Measurements from ENCODE around the gene SLFN12L. TPM values are rescaled to one million over a fixed set of nuclear protein-coding genes. Genes with fewer than 3 reads are reported as not detected.

SLFN12L gene
- polyA plus RNA-seq, 1 of the 3 experiments (the other 2 are of a cell fraction) = not detected

GRCh38 chr17:35491417-35491816, 46.1 kb downstream of the SLFN12L start:
- Histone ChIP-seq H3K27ac (ENCODE audit: low read depth in 2 of 2, low read length in 1 of 2) (no peak overlapping the region), H3K36me3 (replicated peaks in 1 of 2; ENCODE audit: control insufficient read depth in 1 of 2, insufficient read depth in 2 of 2, low read length in 1 of 2) (no peaks in the 10 kb centered on the region), H2AFZ (ENCODE audit: low read depth) (no peak overlapping the region), H3K27me3 (ENCODE audit: insufficient read depth) (peaks cover 90% of the 10 kb centered on the region), H3K79me2 (ENCODE audit: insufficient read depth) (no peaks in the 10 kb centered on the region), H3K9me3 (no peaks in the 10 kb centered on the region), H3K4me1 (ENCODE audit: control insufficient read depth in 1 of 2, insufficient read depth in 2 of 2, low read depth in 1 of 2, low read length in 1 of 2) (no peaks in the 10 kb centered on the region), H3K9ac (no peak overlapping the region), H4K20me1 (ENCODE audit: insufficient read depth) (no peaks in the 10 kb centered on the region), H3K4me3 (ENCODE audit: low read depth in 2 of 2, low read length in 1 of 2) (no peak overlapping the region), H3K9me2 (no peaks in the 10 kb centered on the region), H3K4me2 (no peak overlapping the region), H3F3A (replicated peaks; ENCODE audit: insufficient read depth) (no peaks in the 10 kb centered on the region)
- ChIA-PET CTCF (no interaction called here), POLR2A (no interaction called here)
- no peak for TF ChIP-seq TCF12 (IDR thresholded peaks at IDR 0.05)
- TF ChIP-seq PBX3 (IDR thresholded peaks at IDR 0.05) = no peak
- TF ChIP-seq EP300 (IDR thresholded peaks at IDR 0.05; ENCODE audit: borderline replicate concordance in 1 of 2, low read depth in 1 of 2, low read length in 1 of 2) = no peak
- TF ChIP-seq RCOR1 (IDR thresholded peaks at IDR 0.05; ENCODE audit: low read length) = no peak
- no peak for TF ChIP-seq GABPA (IDR thresholded peaks at IDR 0.05; ENCODE audit: low read depth)
- DNase-seq = no peak
- WGBS (ENCODE audit: low lambda C conversion rate) = 3% methylated on average over 3 of the region's 3 CpGs

- Histone ChIP-seq H3K36me3 (replicated peaks in 1 of 2; ENCODE audit: control insufficient read depth in 1 of 2, insufficient read depth in 2 of 2, low read length in 1 of 2) (no peaks in the 10 kb centered on the region), H4K20me1 (ENCODE audit: insufficient read depth) (no peaks in the 10 kb centered on the region), H3K79me2 (ENCODE audit: insufficient read depth) (no peaks in the 10 kb centered on the region), H3K9me2 (no peaks in the 10 kb centered on the region), H3K9ac (no peak overlapping the region), H3K27me3 (ENCODE audit: insufficient read depth) (peaks cover 76% of the 10 kb centered on the region), H3K4me1 (ENCODE audit: control insufficient read depth in 1 of 2, insufficient read depth in 2 of 2, low read depth in 1 of 2, low read length in 1 of 2) (no peaks in the 10 kb centered on the region), H3K4me2 (no peak overlapping the region), H2AFZ (ENCODE audit: low read depth) (no peak overlapping the region), H3K27ac (ENCODE audit: low read depth in 2 of 2, low read length in 1 of 2) (no peak overlapping the region), H3K4me3 (ENCODE audit: low read depth in 2 of 2, low read length in 1 of 2) (no peak overlapping the region), H3K9me3 (no peaks in the 10 kb centered on the region), H3F3A (replicated peaks; ENCODE audit: insufficient read depth) (no peaks in the 10 kb centered on the region)
- CTCF ChIA-PET = interaction anchor here (0.7 kb wide), 1 partner anchor 751 kb away, joined by 3 read pairs; no protein-coding TSS in a partner anchor
- POLR2A ChIA-PET = no interaction called here
- TF ChIP-seq ELF1 (IDR thresholded peaks at IDR 0.05) = no peak
- no peak for TF ChIP-seq NRF1 (IDR thresholded peaks at IDR 0.05; ENCODE audit: low read depth, low read length)
- no peak for TF ChIP-seq CTCF (IDR thresholded peaks at IDR 0.05)
- TF ChIP-seq RCOR1 (IDR thresholded peaks at IDR 0.05; ENCODE audit: low read length) = no peak
- no peak for TF ChIP-seq NFIC (IDR thresholded peaks at IDR 0.05; ENCODE audit: borderline replicate concordance)
- TF ChIP-seq EP300 (IDR thresholded peaks at IDR 0.05; ENCODE audit: borderline replicate concordance in 1 of 2, low read depth in 1 of 2, low read length in 1 of 2) = no peak
- TF ChIP-seq FOSL2 (IDR thresholded peaks at IDR 0.05; ENCODE audit: borderline replicate concordance, low read depth) = no peak
- TF ChIP-seq IRF3 (IDR thresholded peaks at IDR 0.05; ENCODE audit: low read depth, low read length) = no peak
- TF ChIP-seq CHD2 (IDR thresholded peaks at IDR 0.05; ENCODE audit: low read length, partially characterized antibody) = no peak
- no peak for TF ChIP-seq JUND (IDR thresholded peaks at IDR 0.05)
- TF ChIP-seq REST (IDR thresholded peaks at IDR 0.05; ENCODE audit: low read depth, low read length) = no peak
- TF ChIP-seq TCF12 (IDR thresholded peaks at IDR 0.05) = no peak
- TF ChIP-seq ZBTB33 (IDR thresholded peaks at IDR 0.05; ENCODE audit: borderline replicate concordance, low read depth) = no peak
- TF ChIP-seq POLR2AphosphoS5 (IDR thresholded peaks at IDR 0.05; ENCODE audit: low read depth, low read length) = no peak
- TF ChIP-seq USF2 (IDR thresholded peaks at IDR 0.05; ENCODE audit: borderline replicate concordance, low read depth, low read length) = no peak
- 26% methylated on average over 17 of the region's 18 CpGs for WGBS (ENCODE audit: low lambda C conversion rate)
- no peak for DNase-seq
Measured at GRCh38 chr17:35489944-35490343, 47.5 kb downstream of the SLFN12L start.
